ENCODE data around the gene MICALL1.

Gene MICALL1

GRCh38 chr22:37917874-37918548 is 11.9 kb downstream of the MICALL1 start:
- TF ChIP-seq, protein P1, sequence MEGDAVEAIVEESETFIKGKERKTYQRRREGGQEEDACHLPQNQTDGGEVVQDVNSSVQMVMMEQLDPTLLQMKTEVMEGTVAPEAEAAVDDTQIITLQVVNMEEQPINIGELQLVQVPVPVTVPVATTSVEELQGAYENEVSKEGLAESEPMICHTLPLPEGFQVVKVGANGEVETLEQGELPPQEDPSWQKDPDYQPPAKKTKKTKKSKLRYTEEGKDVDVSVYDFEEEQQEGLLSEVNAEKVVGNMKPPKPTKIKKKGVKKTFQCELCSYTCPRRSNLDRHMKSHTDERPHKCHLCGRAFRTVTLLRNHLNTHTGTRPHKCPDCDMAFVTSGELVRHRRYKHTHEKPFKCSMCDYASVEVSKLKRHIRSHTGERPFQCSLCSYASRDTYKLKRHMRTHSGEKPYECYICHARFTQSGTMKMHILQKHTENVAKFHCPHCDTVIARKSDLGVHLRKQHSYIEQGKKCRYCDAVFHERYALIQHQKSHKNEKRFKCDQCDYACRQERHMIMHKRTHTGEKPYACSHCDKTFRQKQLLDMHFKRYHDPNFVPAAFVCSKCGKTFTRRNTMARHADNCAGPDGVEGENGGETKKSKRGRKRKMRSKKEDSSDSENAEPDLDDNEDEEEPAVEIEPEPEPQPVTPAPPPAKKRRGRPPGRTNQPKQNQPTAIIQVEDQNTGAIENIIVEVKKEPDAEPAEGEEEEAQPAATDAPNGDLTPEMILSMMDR (IDR thresholded peaks at IDR 0.05; ENCODE audit: extremely low read depth, missing control alignments): no peak
- DNase-seq (ENCODE audit: low spot score): no peak

DNA sequence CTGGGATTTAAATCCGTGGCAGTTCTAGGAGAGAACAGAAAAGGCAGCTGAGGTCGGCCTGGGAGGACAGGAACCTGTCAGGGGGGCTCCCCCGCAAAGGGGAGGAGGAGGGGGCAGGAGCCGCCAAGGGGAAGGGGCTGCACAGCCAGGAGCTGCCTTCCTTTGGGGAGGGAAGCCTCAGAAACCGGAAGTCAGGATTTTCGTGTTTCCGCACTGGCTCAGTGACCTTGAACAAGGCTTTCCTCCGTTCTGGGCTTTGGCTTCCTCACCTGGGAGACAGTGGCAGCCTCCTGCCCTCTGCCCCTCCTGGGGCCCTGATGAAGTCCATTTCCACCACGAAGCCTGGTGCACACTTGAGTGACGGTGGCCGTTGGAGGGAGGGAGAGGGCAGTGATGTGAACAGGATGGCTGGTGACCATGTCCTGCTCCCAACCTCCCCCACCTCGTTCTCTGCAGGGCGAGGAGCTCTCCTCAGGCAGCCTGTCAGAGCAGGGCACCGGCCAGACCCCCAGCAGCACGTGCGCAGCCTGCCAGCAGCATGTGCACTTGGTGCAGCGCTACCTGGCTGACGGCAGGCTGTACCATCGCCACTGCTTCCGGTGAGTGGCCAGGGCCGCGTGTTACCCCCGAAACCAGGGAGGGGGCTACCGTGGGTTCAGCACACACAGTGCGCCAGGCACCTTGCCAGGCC is 12.6 kb downstream of the MICALL1 start:
- no peak for DNase-seq (ENCODE audit: low spot score)
- TF ChIP-seq, protein P1 (IDR thresholded peaks at IDR 0.05; ENCODE audit: extremely low read depth, missing control alignments): no peak

DNA sequence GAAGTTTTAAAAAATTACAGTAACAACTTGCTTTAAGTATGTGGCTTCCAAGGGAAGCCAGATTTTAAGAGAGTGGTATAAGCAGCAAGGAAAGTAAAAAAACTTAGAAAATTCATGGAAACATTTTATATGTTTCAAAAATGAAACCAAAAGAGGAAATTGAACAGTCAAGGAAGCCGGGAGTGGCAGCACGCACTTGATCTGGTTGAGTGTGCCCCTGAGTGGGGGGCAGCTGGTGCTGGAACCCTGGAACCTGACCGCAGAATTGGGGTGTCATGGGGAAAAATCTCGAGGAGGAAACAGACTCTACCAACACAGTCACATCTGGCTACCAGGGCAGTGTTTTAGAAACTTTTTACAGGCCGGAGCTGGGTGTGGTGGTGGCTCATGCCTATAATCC is 14.0 kb downstream of the MICALL1 start:
- no peak for DNase-seq (ENCODE audit: low spot score)

GRCh38 chr22:37922191-37922590 is 16.1 kb downstream of the MICALL1 start:
- TF ChIP-seq, protein P1 (IDR thresholded peaks at IDR 0.05; ENCODE audit: extremely low read depth, missing control alignments): no peak
- no peak for DNase-seq (ENCODE audit: low spot score)

More for the DNA sequence above, 14.0 kb downstream of the MICALL1 start:
- TF ChIP-seq, protein P1 (IDR thresholded peaks at IDR 0.05; ENCODE audit: extremely low read depth, missing control alignments): no peak

DNA sequence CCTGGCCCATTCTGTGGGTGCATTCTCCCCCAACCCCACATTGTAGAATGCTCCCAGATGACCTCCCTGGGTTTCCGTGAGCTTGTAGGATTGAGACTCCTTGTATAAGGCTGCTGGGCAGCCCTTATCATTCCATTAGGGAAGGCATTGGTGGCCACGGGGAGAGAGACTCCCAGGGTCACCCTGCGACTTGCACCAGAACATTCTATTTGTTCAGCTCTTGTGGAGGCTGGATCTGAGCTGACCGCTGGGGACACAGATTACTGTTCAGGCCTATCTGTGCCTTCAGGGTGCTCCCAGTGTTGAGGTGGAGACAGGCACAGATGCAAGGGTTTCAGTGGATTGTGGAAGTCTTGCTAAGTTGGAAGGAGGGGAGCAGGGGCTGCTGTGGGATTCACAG is 17.8 kb downstream of the MICALL1 start:
- TF ChIP-seq, protein P1 (IDR thresholded peaks at IDR 0.05; ENCODE audit: extremely low read depth, missing control alignments): no peak
- no peak for DNase-seq (ENCODE audit: low spot score)

- no peak for DNase-seq (ENCODE audit: low spot score)
- TF ChIP-seq, protein P1 (IDR thresholded peaks at IDR 0.05; ENCODE audit: extremely low read depth, missing control alignments): no peak
Observed at GRCh38 chr22:37924386-37925065, 18.4 kb downstream of the MICALL1 start.

GRCh38 chr22:37925330-37925729 is 19.2 kb downstream of the MICALL1 start:
- DNase-seq (ENCODE audit: low spot score): no peak
- TF ChIP-seq, protein P1 (IDR thresholded peaks at IDR 0.05; ENCODE audit: extremely low read depth, missing control alignments): no peak

Measured in GM20000 (cell line).